DOHH2 (cell line): ENCODE data around the gene GATAD2B.

Source experiments
- CTCF ChIP-seq: fragments of 200-600 bp; sonication (generic); IDR thresholded peaks from one replicate; pipeline ENCODE4 v1.5.1; 2014; ENCODE audit warnings: antibody characterized with exemption, mild to moderate bottlenecking, low read depth, low read length; ENCODE audit not compliant: poor library complexity, severe bottlenecking
- EZH2phosphoT487 ChIP-seq: fragments of 200-600 bp; sonication (generic); IDR thresholded peaks from 2 replicates; pipeline ENCODE4 v1.6.1; 2017; ENCODE audit warnings: borderline replicate concordance, mild to moderate bottlenecking, antibody characterized with exemption, low read length, moderate library complexity, mixed read lengths

GRCh38 chr1:153960206-153960605 is 37.4 kb upstream of the GATAD2B start:
- no peak for TF ChIP-seq CTCF
- TF ChIP-seq EZH2phosphoT487: no peak
